Measurements from ENCODE around the gene SLC6A3.

The SLC6A3 gene

GRCh38 chr5:1390861-1391600 is 54.2 kb downstream of the SLC6A3 start:
- H3K27me3 ChIP-seq (ENCODE audit: low read depth, low read length) = peaks cover 25% of the 10 kb centered on the region
- no peak overlapping the region for H2AFZ ChIP-seq (ENCODE audit: low read depth, low read length)
- no peaks in the 10 kb centered on the region for H3K79me2 ChIP-seq (ENCODE audit: low read length)

GRCh38 chr5:1390333-1390732 is 54.9 kb downstream of the SLC6A3 start:
- Histone ChIP-seq H2AFZ (ENCODE audit: low read depth, low read length) (no peak overlapping the region), H3K4me1 (ENCODE audit: low read length) (peaks cover 2% of the 10 kb centered on the region; the same call in 1 of the 2 replicates), H3K27me3 (ENCODE audit: low read depth, low read length) (peaks cover 26% of the 10 kb centered on the region), H3K9ac (ENCODE audit: low read length) (no peak overlapping the region), H3K27ac (ENCODE audit: low read length) (no peak overlapping the region), H3K36me3 (replicated peaks; ENCODE audit: low read depth, low read length) (no peaks in the 10 kb centered on the region), H3K9me3 (ENCODE audit: insufficient read depth, low read length) (no peaks in the 10 kb centered on the region), H4K20me1 (ENCODE audit: insufficient read depth, low read length) (no peaks in the 10 kb centered on the region), H3K79me2 (ENCODE audit: low read length) (no peaks in the 10 kb centered on the region), H3K4me3 (ENCODE audit: low read length) (no peak overlapping the region), H3K4me2 (ENCODE audit: low read length) (no peak overlapping the region)
- TF ChIP-seq CTCF (IDR thresholded peaks at IDR 0.05; ENCODE audit: low read depth, low read length) (no peak), EZH2phosphoT487 (IDR thresholded peaks at IDR 0.05; ENCODE audit: low read depth) (no peak)

More at GRCh38 chr5:1390861-1391600, 54.2 kb downstream of the SLC6A3 start:
- Histone ChIP-seq H3K9me3 (ENCODE audit: insufficient read depth, low read length) (no peaks in the 10 kb centered on the region), H4K20me1 (ENCODE audit: insufficient read depth, low read length) (no peaks in the 10 kb centered on the region), H3K4me1 (ENCODE audit: low read length) (no peaks in the 10 kb centered on the region), H3K36me3 (replicated peaks; ENCODE audit: low read depth, low read length) (no peaks in the 10 kb centered on the region), H3K4me2 (ENCODE audit: low read length) (no peak overlapping the region), H3K9ac (ENCODE audit: low read length) (no peak overlapping the region), H3K4me3 (ENCODE audit: low read length) (no peak overlapping the region), H3K27ac (ENCODE audit: low read length) (no peak overlapping the region)
- TF ChIP-seq EZH2phosphoT487 (IDR thresholded peaks at IDR 0.05; ENCODE audit: low read depth) (no peak), CTCF (IDR thresholded peaks at IDR 0.05; ENCODE audit: low read depth, low read length) (no peak)

- Histone ChIP-seq H4K20me1 (ENCODE audit: insufficient read depth, low read length) (no peaks in the 10 kb centered on the region), H3K4me3 (ENCODE audit: low read length) (no peak overlapping the region), H2AFZ (ENCODE audit: low read depth, low read length) (no peak overlapping the region), H3K36me3 (replicated peaks; ENCODE audit: low read depth, low read length) (no peaks in the 10 kb centered on the region), H3K9ac (ENCODE audit: low read length) (no peak overlapping the region), H3K27me3 (ENCODE audit: low read depth, low read length) (peaks cover 27% of the 10 kb centered on the region), H3K79me2 (ENCODE audit: low read length) (no peaks in the 10 kb centered on the region), H3K9me3 (ENCODE audit: insufficient read depth, low read length) (no peaks in the 10 kb centered on the region), H3K27ac (ENCODE audit: low read length) (no peak overlapping the region), H3K4me1 (ENCODE audit: low read length) (peaks cover 3% of the 10 kb centered on the region; the same call in 1 of the 2 replicates), H3K4me2 (ENCODE audit: low read length) (no peak overlapping the region)
- TF ChIP-seq EZH2phosphoT487 (IDR thresholded peaks at IDR 0.05; ENCODE audit: low read depth) (no peak), CTCF (IDR thresholded peaks at IDR 0.05; ENCODE audit: low read depth, low read length) (no peak)
Observed at GRCh38 chr5:1388383-1388967, 56.8 kb downstream of the SLC6A3 start.

GRCh38 chr5:1387876-1388275 is 57.4 kb downstream of the SLC6A3 start:
- no peak overlapping the region for H3K27ac ChIP-seq (ENCODE audit: low read length)
- H3K4me3 ChIP-seq (ENCODE audit: low read length) = no peak overlapping the region
- TF ChIP-seq EZH2phosphoT487 (IDR thresholded peaks at IDR 0.05; ENCODE audit: low read depth) (no peak), CTCF (IDR thresholded peaks at IDR 0.05; ENCODE audit: low read depth, low read length) (no peak)
- no peak overlapping the region for H2AFZ ChIP-seq (ENCODE audit: low read depth, low read length)
- H3K9ac ChIP-seq (ENCODE audit: low read length) = no peak overlapping the region
- no peaks in the 10 kb centered on the region for H4K20me1 ChIP-seq (ENCODE audit: insufficient read depth, low read length)
- peaks cover 27% of the 10 kb centered on the region for H3K27me3 ChIP-seq (ENCODE audit: low read depth, low read length)
- H3K4me2 ChIP-seq (ENCODE audit: low read length) = no peak overlapping the region
- no peaks in the 10 kb centered on the region for H3K36me3 ChIP-seq (replicated peaks; ENCODE audit: low read depth, low read length)
- peaks cover 3% of the 10 kb centered on the region; the same call in 1 of the 2 replicates for H3K4me1 ChIP-seq (ENCODE audit: low read length)
- H3K79me2 ChIP-seq (ENCODE audit: low read length) = no peaks in the 10 kb centered on the region
- H3K9me3 ChIP-seq (ENCODE audit: insufficient read depth, low read length) = no peaks in the 10 kb centered on the region

All from OCI-LY3 (cell line).